Measurements from ENCODE around the gene TMEM233.

DNA sequence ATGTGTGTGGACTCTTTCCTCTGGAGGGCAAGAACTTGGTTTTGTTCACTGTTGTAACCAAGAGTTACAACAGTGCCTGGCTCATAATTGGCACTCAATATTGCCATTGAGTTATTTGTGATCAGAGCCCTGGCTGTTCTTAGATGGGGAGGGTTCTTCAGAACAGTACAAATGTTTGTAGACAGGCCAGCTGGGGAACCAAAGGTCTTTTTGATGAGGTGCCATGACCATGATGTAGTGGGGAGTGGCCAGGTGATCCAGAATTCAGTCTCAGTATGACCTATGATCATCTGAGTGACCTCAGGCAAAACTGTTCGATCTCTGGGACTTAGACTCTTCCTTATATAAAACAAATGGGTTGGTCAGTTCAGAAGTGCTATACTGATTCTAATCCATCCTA is 71.1 kb downstream of the TMEM233 start:
- TF ChIP-seq CTCF (IDR thresholded peaks at IDR 0.05; ENCODE audit: low read depth, low read length, poor library complexity, severe bottlenecking) (no peak), EZH2phosphoT487 (IDR thresholded peaks at IDR 0.05; ENCODE audit: borderline replicate concordance, low read length) (no peak)

Data from DOHH2 (cell line).